ENCODE data around the gene ATXN7L1. TPM values are rescaled to one million over a fixed set of nuclear protein-coding genes. Genes with fewer than 3 reads are reported as not detected.

Gene ATXN7L1
- total RNA-seq, 4 donors from 2014 or later: 12.3 to 28.8 (median 21.0) TPM

- Histone ChIP-seq H3K4me3 (no peak overlapping the region), H3K27me3 (no peaks in the 10 kb centered on the region), H3K4me1 (peaks cover 15 to 27% (median 23%) of the 10 kb centered on the region in 4 donors), H3K9me3 (no peaks in the 10 kb centered on the region), H3K36me3 (no peaks in the 10 kb centered on the region), H3K27ac (no peak overlapping the region)
- TF ChIP-seq CTCF (IDR thresholded peaks at IDR 0.05) (no peak), EP300 (IDR thresholded peaks at IDR 0.05; ENCODE audit: low read depth) (no peak), POLR2AphosphoS5 (IDR thresholded peaks at IDR 0.05) (no peak), POLR2A (IDR thresholded peaks at IDR 0.05) (no peak)
- in situ Hi-C loops (cut with MboI; ENCODE audit: low pct_ligation_motif_present in 1 of 4, low pct_unique_long_range_greater_than_20kb in 1 of 4, low sequenced_read_pairs in 3 of 4) (no loop called here), intact Hi-C loops (cut with DNase I; ENCODE audit: low total_unique reads) (no loop called here)
- DNase-seq: no peak
- 81 to 87% methylated on average over 3 to 8 of the region's 8 CpGs for WGBS, 2 donors (ENCODE audit: low coverage in 1 of 2)
Observed at GRCh38 chr7:105840981-105841749, 35.2 kb downstream of the ATXN7L1 start.

GRCh38 chr7:105839266-105839665, 37.1 kb downstream of the ATXN7L1 start:
- H3K27ac ChIP-seq: peak overlapping the region; percentile 36 to 58 (median 52)
- in situ Hi-C loops (cut with MboI; ENCODE audit: low pct_ligation_motif_present in 1 of 4, low pct_unique_long_range_greater_than_20kb in 1 of 4, low sequenced_read_pairs in 3 of 4): no loop called here

GRCh38 chr7:105838627-105839231, 37.7 kb downstream of the ATXN7L1 start:
- no peak overlapping the region for H3K4me3 ChIP-seq
- H3K4me1 ChIP-seq: peaks cover 15 to 27% (median 23%) of the 10 kb centered on the region in 4 donors
- H3K36me3 ChIP-seq: no peaks in the 10 kb centered on the region
- intact Hi-C loops (cut with DNase I; ENCODE audit: low total_unique reads) (no loop called here), in situ Hi-C loops (cut with MboI; ENCODE audit: low pct_ligation_motif_present in 1 of 4, low pct_unique_long_range_greater_than_20kb in 1 of 4, low sequenced_read_pairs in 3 of 4) (no loop called here)
- no peaks in the 10 kb centered on the region for H3K27me3 ChIP-seq
- no peaks in the 10 kb centered on the region for H3K9me3 ChIP-seq
- WGBS, 2 donors (ENCODE audit: low coverage in 1 of 2): 0 to 41% methylated on average over 1 to 10 of the region's 10 CpGs
- peak; percentile 71 for DNase-seq
- TF ChIP-seq EP300 (IDR thresholded peaks at IDR 0.05; ENCODE audit: low read depth) (no peak), POLR2A (IDR thresholded peaks at IDR 0.05) (no peak), POLR2AphosphoS5 (IDR thresholded peaks at IDR 0.05) (no peak)
- H3K27ac ChIP-seq: peak overlapping the region; percentile 36 to 58 (median 52)

More at GRCh38 chr7:105839266-105839665, 37.1 kb downstream of the ATXN7L1 start:
- intact Hi-C loops (cut with DNase I; ENCODE audit: low total_unique reads): no loop called here
- no peak for DNase-seq
- no peaks in the 10 kb centered on the region for H3K27me3 ChIP-seq
- H3K36me3 ChIP-seq: no peaks in the 10 kb centered on the region
- TF ChIP-seq EP300 (IDR thresholded peaks at IDR 0.05; ENCODE audit: low read depth) (no peak), CTCF (IDR thresholded peaks at IDR 0.05) (no peak), POLR2A (IDR thresholded peaks at IDR 0.05) (no peak)
- peaks cover 15 to 27% (median 23%) of the 10 kb centered on the region in 4 donors for H3K4me1 ChIP-seq
- H3K4me3 ChIP-seq: no peak overlapping the region
- 45 to 52% methylated on average over 2 of the region's 2 CpGs for WGBS, 2 donors (ENCODE audit: low coverage in 1 of 2)
- no peaks in the 10 kb centered on the region for H3K9me3 ChIP-seq

GRCh38 chr7:105837765-105838626, 38.4 kb downstream of the ATXN7L1 start:
- intact Hi-C loops (cut with DNase I; ENCODE audit: low total_unique reads) (no loop called here), in situ Hi-C loops (cut with MboI; ENCODE audit: low pct_ligation_motif_present in 1 of 4, low pct_unique_long_range_greater_than_20kb in 1 of 4, low sequenced_read_pairs in 3 of 4) (no loop called here)
- Histone ChIP-seq H3K9me3 (no peaks in the 10 kb centered on the region), H3K4me3 (no peak overlapping the region), H3K4me1 (peaks cover 15 to 27% (median 23%) of the 10 kb centered on the region in 4 donors), H3K27ac (peak overlapping the region; percentile 36 to 58 (median 52)), H3K36me3 (no peaks in the 10 kb centered on the region), H3K27me3 (no peaks in the 10 kb centered on the region)
- peak; percentile 22 for DNase-seq
- 47 to 50% methylated on average over 6 to 22 of the region's 22 CpGs for WGBS, 2 donors (ENCODE audit: low coverage in 1 of 2)
- TF ChIP-seq EP300 (IDR thresholded peaks at IDR 0.05; ENCODE audit: low read depth) (no peak), CTCF (IDR thresholded peaks at IDR 0.05) (no peak), POLR2A (IDR thresholded peaks at IDR 0.05) (no peak), POLR2AphosphoS5 (IDR thresholded peaks at IDR 0.05) (no peak)
